H9 (cell line): Measurements from ENCODE around the gene EFCAB14. TPM values are rescaled to one million over a fixed set of nuclear protein-coding genes. Genes with fewer than 3 reads are reported as not detected.

Experiments
- DNase-seq: peaks from one replicate; pipeline ENCODE4 v3.0.0-alpha.2; 2017
- H2AFZ ChIP-seq: one replicate; pipeline ENCODE4 v1.6.1; 2013; ENCODE audit warnings: mild to moderate bottlenecking, low read length, control low read depth, moderate library complexity
- H2AK5ac ChIP-seq: 2 replicates; pipeline ENCODE4 v1.6.1; 2013; ENCODE audit warnings: low read length, control low read depth, mixed read lengths; ENCODE audit not compliant: insufficient read length
- H2BK120ac ChIP-seq: one replicate; pipeline ENCODE4 v1.6.1; 2013; ENCODE audit warnings: low read depth, mild to moderate bottlenecking, low read length, control low read depth, inconsistent platforms; ENCODE audit not compliant: poor library complexity, severe bottlenecking
- H2BK12ac ChIP-seq: 2 replicates; pipeline ENCODE4 v1.6.1; 2013; ENCODE audit warnings: low read length, control low read depth, mixed read lengths, low read depth; ENCODE audit not compliant: insufficient read length
- H2BK15ac ChIP-seq: 2 replicates; pipeline ENCODE4 v1.6.1; 2013; ENCODE audit warnings: low read depth, low read length, control low read depth
- H2BK20ac ChIP-seq: one replicate; pipeline ENCODE4 v1.6.1; 2013; ENCODE audit warnings: low read depth, mild to moderate bottlenecking, low read length, control low read depth, inconsistent platforms; ENCODE audit not compliant: poor library complexity, severe bottlenecking
- H2BK5ac ChIP-seq: 2 replicates; pipeline ENCODE4 v1.6.1; 2013; ENCODE audit warnings: low read length, control low read depth, mixed read lengths; ENCODE audit not compliant: insufficient read length
- H3K14ac ChIP-seq: 2 replicates; pipeline ENCODE4 v1.6.1; 2013; ENCODE audit warnings: low read length, control low read depth; ENCODE audit not compliant: insufficient read depth
- H3K18ac ChIP-seq: 2 replicates; pipeline ENCODE4 v1.6.1; 2013; ENCODE audit warnings: low read depth, mild to moderate bottlenecking, mixed read lengths, low read length, control low read depth; ENCODE audit not compliant: insufficient read length
- H3K23ac ChIP-seq: 2 replicates; pipeline ENCODE4 v1.6.1; 2013; ENCODE audit warnings: low read length, control low read depth, mixed read lengths, low read depth; ENCODE audit not compliant: insufficient read length
- H3K23me2 ChIP-seq: 2 replicates; pipeline ENCODE4 v1.6.1; 2013; ENCODE audit warnings: low read depth, mild to moderate bottlenecking, mixed read lengths, low read length, control low read depth; ENCODE audit not compliant: insufficient read length, poor library complexity, severe bottlenecking
- H3K27ac ChIP-seq: 2 replicates; pipeline ENCODE4 v1.5.1; 2013; ENCODE audit warnings: low read length, control low read depth, mixed read lengths, low read depth; ENCODE audit not compliant: insufficient read length
- H3K27me3 ChIP-seq: 2 replicates; pipeline ENCODE4 v1.6.1; 2013; ENCODE audit warnings: low read length, control low read depth, inconsistent platforms; ENCODE audit not compliant: insufficient read depth
- H3K4ac ChIP-seq: 2 replicates; pipeline ENCODE4 v1.6.1; 2013; ENCODE audit warnings: low read depth, mild to moderate bottlenecking, control low read depth, inconsistent platforms, low read length, moderate library complexity
- H3K4me1 ChIP-seq: 2 replicates; pipeline ENCODE4 v1.6.1; 2013; ENCODE audit warnings: low read length, control low read depth, inconsistent platforms; ENCODE audit not compliant: insufficient read depth
- H3K4me2 ChIP-seq: 2 replicates; pipeline ENCODE4 v1.6.1; 2013; ENCODE audit warnings: low read length, control low read depth, mixed read lengths; ENCODE audit not compliant: insufficient read length, insufficient read depth
- H3K56ac ChIP-seq: 2 replicates; pipeline ENCODE4 v1.6.1; 2013; ENCODE audit warnings: low read depth, mild to moderate bottlenecking, mixed read lengths, low read length, control low read depth; ENCODE audit not compliant: insufficient read length
- H3K79me1 ChIP-seq: 2 replicates; pipeline ENCODE4 v1.6.1; 2013; ENCODE audit warnings: low read depth, mild to moderate bottlenecking, moderate library complexity, low read length, control low read depth, inconsistent platforms; ENCODE audit not compliant: insufficient read depth, poor library complexity, severe bottlenecking
- H3K79me2 ChIP-seq: 2 replicates; pipeline ENCODE4 v1.6.1; 2013; ENCODE audit warnings: low read length, control low read depth, inconsistent platforms; ENCODE audit not compliant: insufficient read depth
- H3K9ac ChIP-seq: 2 replicates; pipeline ENCODE4 v1.6.1; 2013; ENCODE audit warnings: low read length, control low read depth, mixed read lengths; ENCODE audit not compliant: insufficient read length; ENCODE audit errors: extremely low read depth
- H3K9me3 ChIP-seq: one replicate; pipeline ENCODE4 v1.6.1; 2013; ENCODE audit warnings: low read depth, low read length, inconsistent platforms; ENCODE audit not compliant: control insufficient read depth
- H3T11ph ChIP-seq: one replicate; pipeline ENCODE4 v1.6.1; 2013; ENCODE audit warnings: mild to moderate bottlenecking, low read length, control low read depth, inconsistent platforms
- H4K20me1 ChIP-seq: one replicate; pipeline ENCODE4 v1.6.1; 2013; ENCODE audit not compliant: control insufficient read depth, insufficient read length, insufficient read depth
- H4K5ac ChIP-seq: 2 replicates; pipeline ENCODE4 v1.6.1; 2013; ENCODE audit warnings: low read depth, mild to moderate bottlenecking, mixed read lengths, low read length, control low read depth; ENCODE audit not compliant: insufficient read length
- H4K8ac ChIP-seq: replicated peaks from 2 replicates; pipeline ENCODE4 v1.6.1; 2013; ENCODE audit warnings: low read length, control low read depth, mixed read lengths, low read depth; ENCODE audit not compliant: insufficient read length
- H4K91ac ChIP-seq: 2 replicates; pipeline ENCODE4 v1.6.1; 2013; ENCODE audit warnings: low read depth, mild to moderate bottlenecking, moderate library complexity, mixed read lengths, low read length, control low read depth; ENCODE audit not compliant: insufficient read length
- H3K27ac Mint-ChIP-seq, 3 experiments: 2 replicates in 2 of 3; 3 replicates in 1 of 3; pipeline ENCODE4 v1.8.0; 2020 to 2021; ENCODE audit warnings: mixed read lengths in 3 of 3, mild to moderate bottlenecking in 1 of 3, moderate library complexity in 1 of 3
- H3K27me3 Mint-ChIP-seq: 2 replicates; pipeline ENCODE4 v1.8.0; 2021; ENCODE audit warnings: low read depth, mild to moderate bottlenecking, moderate library complexity, mixed read lengths
- H3K36me3 Mint-ChIP-seq, 3 experiments: 2 replicates in 2 of 3; 3 replicates in 1 of 3; pipeline ENCODE4 v1.8.0; 2020 to 2021; ENCODE audit warnings: low read depth in 3 of 3, mixed read lengths in 3 of 3; ENCODE audit not compliant: insufficient read depth in 1 of 3
- H3K4me1 Mint-ChIP-seq, 2 experiments: 2 replicates each; pipeline ENCODE4 v1.8.0; 2020; ENCODE audit warnings: mixed read lengths in 2 of 2
- H3K4me3 Mint-ChIP-seq, 2 experiments: 2 replicates in 1 of 2; 3 replicates in 1 of 2; pipeline ENCODE4 v1.8.0; 2020 to 2021; ENCODE audit warnings: mild to moderate bottlenecking in 2 of 2, mixed read lengths in 2 of 2, moderate library complexity in 1 of 2
- H3K9me3 Mint-ChIP-seq, 2 experiments: 2 replicates in 1 of 2; 3 replicates in 1 of 2; pipeline ENCODE4 v1.8.0; 2020; ENCODE audit warnings: mild to moderate bottlenecking in 2 of 2, mixed read lengths in 2 of 2, moderate library complexity in 1 of 2
- CTCF ChIP-seq: fragments of 200-600 bp; sonication (generic); conservative IDR thresholded peaks from 3 replicates; pipeline ENCODE4 v1.8.0; 2021; ENCODE audit warnings: antibody characterized with exemption, mild to moderate bottlenecking
- WGBS: extraction: QIAGEN DNeasy Blood & Tissue Kit; methylation state at CpG from one replicate; pipeline ENCODE4 v1.1.7; 2013; ENCODE audit warnings: missing lambda C conversion rate, low lambda C conversion rate, mixed read lengths; ENCODE audit not compliant: insufficient read length; ENCODE audit errors: extremely low coverage; 5-methylcytosine and 5-hydroxymethylcytosine counted together
- total RNA-seq: library from RNA; stranded (reverse); gene quantifications from 2 replicates; pipeline ENCODE4 v1.2.1, GENCODE V29; 2021

The EFCAB14 gene
- total RNA-seq, 1 experiment from 2014 or later: 42.2 TPM

- no peak overlapping the region for H2AK5ac ChIP-seq
- H3K18ac ChIP-seq: no peak overlapping the region
- no peak overlapping the region for H3K4ac ChIP-seq
- H4K8ac ChIP-seq: no peak overlapping the region
- no CpG with 5 or more reads among the region's 5 CpGs for WGBS
- no peaks in the 10 kb centered on the region for H3K79me2 ChIP-seq
- peaks cover 0 to 2% of the 10 kb centered on the region in 2 experiments; a peak in 2 of 4 replicates for H3K4me1 Mint-ChIP-seq
- H2BK120ac ChIP-seq: no peak overlapping the region
- H3K9ac ChIP-seq: no peak overlapping the region
- no peak overlapping the region for H2BK15ac ChIP-seq
- no peaks in the 10 kb centered on the region for H4K20me1 ChIP-seq
- peaks cover 45% of the 10 kb centered on the region for H3K9me3 ChIP-seq
- no peak overlapping the region for H3K27ac ChIP-seq
- H3K4me3 Mint-ChIP-seq: no peak overlapping the region
- H3K27me3 Mint-ChIP-seq: peaks cover 9% of the 10 kb centered on the region
- no peak overlapping the region for H3K23ac ChIP-seq
- no peak overlapping the region for H3K56ac ChIP-seq
- H4K5ac ChIP-seq: no peak overlapping the region
- peaks cover 50 to 55% of the 10 kb centered on the region in 2 experiments for H3K9me3 Mint-ChIP-seq
- H3K27ac Mint-ChIP-seq: no peak overlapping the region; a peak in 1 of 7 replicates
- DNase-seq: no peak
- H3K36me3 Mint-ChIP-seq: peaks cover 6 to 38% (median 31%) of the 10 kb centered on the region in 3 experiments; a peak in 6 of 7 replicates
- no peak overlapping the region for H2AFZ ChIP-seq
- H3T11ph ChIP-seq: no peak overlapping the region
- H3K27me3 ChIP-seq: no peaks in the 10 kb centered on the region
- no peak overlapping the region for H2BK5ac ChIP-seq
- no peak overlapping the region for H4K91ac ChIP-seq
- H3K4me2 ChIP-seq: no peak overlapping the region
- H3K14ac ChIP-seq: no peak overlapping the region
- TF ChIP-seq CTCF: no peak
- H2BK12ac ChIP-seq: no peak overlapping the region
- no peaks in the 10 kb centered on the region for H3K79me1 ChIP-seq
- H3K23me2 ChIP-seq: no peaks in the 10 kb centered on the region
- no peaks in the 10 kb centered on the region for H3K4me1 ChIP-seq
- no peak overlapping the region for H2BK20ac ChIP-seq
Observed at GRCh38 chr1:46768445-46768844, 49.5 kb upstream of the EFCAB14 start.
